Progenitor cell of endocrine pancreas (in vitro differentiated cells): ENCODE data around the gene PCDH7. TPM values are rescaled to one million over a fixed set of nuclear protein-coding genes. Genes with fewer than 3 reads are reported as not detected.

Source experiments
- DNase-seq: peaks from one replicate; pipeline ENCODE4 v3.0.0; 2021; ENCODE audit warnings: low spot score; ENCODE audit not compliant: unreplicated experiment
- H3K27ac Mint-ChIP-seq: 2 replicates; pipeline ENCODE4 v1.8.0; 2021; ENCODE audit warnings: mild to moderate bottlenecking, moderate library complexity, mixed read lengths
- H3K27me3 Mint-ChIP-seq: 2 replicates; pipeline ENCODE4 v1.8.0; 2021; ENCODE audit warnings: mixed read lengths
- H3K36me3 Mint-ChIP-seq: 2 replicates; pipeline ENCODE4 v1.8.0; 2022; ENCODE audit warnings: mixed read lengths; ENCODE audit not compliant: insufficient read depth
- H3K4me1 Mint-ChIP-seq: 2 replicates; pipeline ENCODE4 v1.8.0; 2021; ENCODE audit warnings: low read depth, mixed read lengths
- H3K4me3 Mint-ChIP-seq: 2 replicates; pipeline ENCODE4 v1.8.0; 2021; ENCODE audit warnings: low read depth, mild to moderate bottlenecking, moderate library complexity, mixed read lengths
- H3K9me3 Mint-ChIP-seq: 2 replicates; pipeline ENCODE4 v1.8.0; 2021; ENCODE audit warnings: low read depth, mixed read lengths
- total RNA-seq: library from RNA; stranded (reverse); gene quantifications from 2 replicates; pipeline ENCODE4 v1.2.1, GENCODE V29; 2021
- TF ChIP-seq, protein P1 (sequence below): fragments of 200-600 bp; sonication (generic); IDR thresholded peaks from one replicate; pipeline ENCODE4 v1.5.0; 2021; ENCODE audit warnings: antibody characterized with exemption, mild to moderate bottlenecking; ENCODE audit not compliant: unreplicated experiment

PCDH7 gene
- total RNA-seq, 1 donor from 2014 or later, result 9.9 TPM

DNA sequence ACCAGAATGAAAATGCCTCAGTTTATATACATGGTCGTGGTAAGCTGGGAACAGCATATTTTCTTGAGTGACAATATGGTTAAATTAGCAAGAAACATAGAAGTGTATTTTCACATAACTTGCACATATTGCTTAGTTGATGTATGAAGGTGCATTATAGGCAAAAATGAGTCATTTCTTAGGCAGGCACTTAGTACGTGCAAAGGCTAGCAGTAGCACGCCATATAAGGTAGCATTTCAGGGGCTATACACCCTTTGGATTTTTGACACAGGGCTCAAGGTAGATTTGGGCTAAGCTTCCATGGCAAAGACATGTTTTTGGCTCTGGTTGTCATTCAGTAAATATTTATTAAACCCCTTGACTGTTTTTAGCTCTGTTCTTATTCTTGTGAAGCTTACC is 33.1 kb downstream of the PCDH7 start:
- no peak for DNase-seq
- Mint-ChIP-seq H3K4me1 (peaks cover 2% of the 10 kb centered on the region), H3K4me3 (no peak overlapping the region), H3K36me3 (no peaks in the 10 kb centered on the region), H3K9me3 (no peaks in the 10 kb centered on the region), H3K27ac (no peak overlapping the region), H3K27me3 (no peaks in the 10 kb centered on the region)
- TF ChIP-seq, protein P1, sequence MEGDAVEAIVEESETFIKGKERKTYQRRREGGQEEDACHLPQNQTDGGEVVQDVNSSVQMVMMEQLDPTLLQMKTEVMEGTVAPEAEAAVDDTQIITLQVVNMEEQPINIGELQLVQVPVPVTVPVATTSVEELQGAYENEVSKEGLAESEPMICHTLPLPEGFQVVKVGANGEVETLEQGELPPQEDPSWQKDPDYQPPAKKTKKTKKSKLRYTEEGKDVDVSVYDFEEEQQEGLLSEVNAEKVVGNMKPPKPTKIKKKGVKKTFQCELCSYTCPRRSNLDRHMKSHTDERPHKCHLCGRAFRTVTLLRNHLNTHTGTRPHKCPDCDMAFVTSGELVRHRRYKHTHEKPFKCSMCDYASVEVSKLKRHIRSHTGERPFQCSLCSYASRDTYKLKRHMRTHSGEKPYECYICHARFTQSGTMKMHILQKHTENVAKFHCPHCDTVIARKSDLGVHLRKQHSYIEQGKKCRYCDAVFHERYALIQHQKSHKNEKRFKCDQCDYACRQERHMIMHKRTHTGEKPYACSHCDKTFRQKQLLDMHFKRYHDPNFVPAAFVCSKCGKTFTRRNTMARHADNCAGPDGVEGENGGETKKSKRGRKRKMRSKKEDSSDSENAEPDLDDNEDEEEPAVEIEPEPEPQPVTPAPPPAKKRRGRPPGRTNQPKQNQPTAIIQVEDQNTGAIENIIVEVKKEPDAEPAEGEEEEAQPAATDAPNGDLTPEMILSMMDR, result no peak

GRCh38 chr4:30754021-30754420 is 33.9 kb downstream of the PCDH7 start:
- no peaks in the 10 kb centered on the region for H3K27me3 Mint-ChIP-seq
- no peaks in the 10 kb centered on the region for H3K36me3 Mint-ChIP-seq
- peaks cover 2% of the 10 kb centered on the region for H3K4me1 Mint-ChIP-seq
- DNase-seq, result no peak
- TF ChIP-seq, protein P1, result no peak
- H3K4me3 Mint-ChIP-seq, result no peak overlapping the region
- H3K9me3 Mint-ChIP-seq, result no peaks in the 10 kb centered on the region
- H3K27ac Mint-ChIP-seq, result no peak overlapping the region

DNA sequence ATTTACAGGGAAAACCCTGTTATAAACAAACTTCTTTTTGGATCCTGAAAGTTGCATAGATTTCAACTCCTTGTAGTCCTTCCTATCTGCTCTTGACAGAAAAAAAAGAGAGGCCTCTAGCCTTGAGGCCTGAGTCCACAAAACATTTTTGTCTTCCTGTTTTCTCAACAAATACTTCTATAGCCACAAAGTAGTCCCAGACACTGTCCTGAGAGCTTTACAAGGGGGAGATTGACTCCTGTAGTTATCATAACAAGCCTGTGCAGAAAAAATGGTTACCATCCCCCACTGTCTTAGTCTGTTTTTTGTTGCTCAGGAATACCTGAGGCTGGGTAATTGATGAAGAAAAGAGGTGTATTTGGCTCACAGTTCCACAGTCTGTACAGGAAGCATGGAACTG is 35.2 kb downstream of the PCDH7 start:
- H3K36me3 Mint-ChIP-seq, result no peaks in the 10 kb centered on the region

DNA sequence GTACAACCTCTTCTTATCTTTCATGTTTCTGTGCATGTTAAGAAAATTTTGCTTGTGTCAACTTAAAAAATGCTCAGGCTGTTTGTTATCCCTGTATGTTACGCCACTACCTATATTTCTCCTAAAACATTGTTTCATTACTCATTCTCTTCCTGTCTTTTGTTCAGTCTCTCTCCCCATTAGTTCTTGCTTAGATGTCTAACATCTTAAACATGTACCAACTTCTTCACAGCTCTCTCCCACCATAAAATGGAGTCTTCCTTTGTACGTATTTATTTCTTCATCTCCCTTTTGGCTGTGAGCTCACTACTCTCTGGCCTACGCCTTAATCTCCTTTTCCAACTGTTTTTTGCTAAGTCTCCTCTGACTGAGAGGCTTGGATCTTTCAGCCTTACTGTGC is 36.4 kb downstream of the PCDH7 start:
- Mint-ChIP-seq H3K36me3 (no peaks in the 10 kb centered on the region), H3K9me3 (no peaks in the 10 kb centered on the region), H3K4me3 (no peak overlapping the region), H3K4me1 (peaks cover 2% of the 10 kb centered on the region), H3K27ac (no peak overlapping the region), H3K27me3 (no peaks in the 10 kb centered on the region)
- no peak for DNase-seq
- TF ChIP-seq, protein P1, result no peak

More for the DNA sequence above, 35.2 kb downstream of the PCDH7 start:
- Mint-ChIP-seq H3K4me3 (no peak overlapping the region), H3K4me1 (peaks cover 2% of the 10 kb centered on the region), H3K27me3 (no peaks in the 10 kb centered on the region), H3K9me3 (no peaks in the 10 kb centered on the region), H3K27ac (no peak overlapping the region)
- DNase-seq, result no peak
- TF ChIP-seq, protein P1, result no peak

DNA sequence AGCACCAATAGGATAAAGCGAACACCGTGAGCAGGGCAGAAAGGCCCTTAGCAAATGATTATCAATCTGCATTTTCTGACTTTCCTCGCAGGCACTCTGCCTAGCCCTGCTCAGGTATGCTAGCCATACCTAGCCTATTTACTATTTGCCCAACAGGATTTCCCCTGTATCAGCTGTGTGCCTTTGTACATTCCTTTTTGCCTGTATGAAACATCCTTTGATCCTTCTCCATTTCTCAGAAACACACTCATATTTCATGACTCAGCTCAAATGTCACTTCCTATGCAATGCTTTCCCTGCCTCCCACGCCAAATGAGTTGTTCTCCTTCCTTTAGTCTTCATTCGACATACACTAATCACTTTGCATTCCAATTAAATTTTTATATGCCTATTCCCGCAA is 37.2 kb downstream of the PCDH7 start:
- TF ChIP-seq, protein P1, result no peak
- no peaks in the 10 kb centered on the region for H3K27me3 Mint-ChIP-seq
- H3K4me1 Mint-ChIP-seq, result peaks cover 2% of the 10 kb centered on the region
- H3K27ac Mint-ChIP-seq, result no peak overlapping the region
- H3K36me3 Mint-ChIP-seq, result no peaks in the 10 kb centered on the region
- no peaks in the 10 kb centered on the region for H3K9me3 Mint-ChIP-seq
- no peak for DNase-seq
- H3K4me3 Mint-ChIP-seq, result no peak overlapping the region
